Measurements from ENCODE around the gene IL17RC. TPM values are rescaled to one million over a fixed set of nuclear protein-coding genes. Genes with fewer than 3 reads are reported as not detected.

The IL17RC gene
- total RNA-seq, 6 experiments from 2014 or later: 26.3 to 33.6 (median 29.6) TPM

- H3K36me3 Mint-ChIP-seq (ENCODE audit: low read depth): no peaks in the 10 kb centered on the region
- H3K9me3 Mint-ChIP-seq: no peaks in the 10 kb centered on the region
- no peak overlapping the region for H3K27ac Mint-ChIP-seq
- peak overlapping the region; percentile 85 for H3K4me3 Mint-ChIP-seq
- H3K27me3 Mint-ChIP-seq (ENCODE audit: insufficient read depth): peaks cover 1% of the 10 kb centered on the region
- no peak for DNase-seq
- H3K4me1 Mint-ChIP-seq (ENCODE audit: low read depth): peaks cover 32% of the 10 kb centered on the region
- TF ChIP-seq CTCF (IDR thresholded peaks at IDR 0.05): no peak
These were observed 34.7 kb downstream of the IL17RC start for GRCh38 chr3:9951598-9951961.

GRCh38 chr3:9951962-9952805 lies 35.3 kb downstream of the IL17RC start, which contains the start of gene PRRT3:
Gene PRRT3, minus strand, starts transcription at chr3:9952408. Its CDS starts 2,293 bp downstream, at chr3:9950115.
- Mint-ChIP-seq H3K4me3 (peak within 1 kb of the TSS; percentile 85), H3K27me3 (ENCODE audit: insufficient read depth) (peaks cover 1% of the 10 kb centered on the region), H3K36me3 (ENCODE audit: low read depth) (no peaks in the 10 kb centered on the region), H3K4me1 (ENCODE audit: low read depth) (peaks cover 30% of the 10 kb centered on the region), H3K27ac (no peak within 1 kb of the TSS), H3K9me3 (no peaks in the 10 kb centered on the region)
- no peak for TF ChIP-seq CTCF (IDR thresholded peaks at IDR 0.05)
- DNase-seq: no peak

GRCh38 chr3:9955067-9955502 lies 38.2 kb downstream of the IL17RC start:
- Mint-ChIP-seq H3K27ac (no peak overlapping the region), H3K36me3 (ENCODE audit: low read depth) (no peaks in the 10 kb centered on the region), H3K9me3 (no peaks in the 10 kb centered on the region), H3K4me1 (ENCODE audit: low read depth) (peaks cover 27% of the 10 kb centered on the region), H3K27me3 (ENCODE audit: insufficient read depth) (no peaks in the 10 kb centered on the region; the same call in none of the 2 replicates), H3K4me3 (no peak overlapping the region)
- TF ChIP-seq CTCF (IDR thresholded peaks at IDR 0.05): no peak
- no peak for DNase-seq

GRCh38 chr3:9955611-9956352 lies 38.9 kb downstream of the IL17RC start:
- no peaks in the 10 kb centered on the region for H3K9me3 Mint-ChIP-seq
- H3K36me3 Mint-ChIP-seq (ENCODE audit: low read depth): no peaks in the 10 kb centered on the region
- no peaks in the 10 kb centered on the region; the same call in none of the 2 replicates for H3K27me3 Mint-ChIP-seq (ENCODE audit: insufficient read depth)
- H3K27ac Mint-ChIP-seq: peak overlapping the region; percentile 32
- no peak for TF ChIP-seq CTCF (IDR thresholded peaks at IDR 0.05)
- H3K4me3 Mint-ChIP-seq: no peak overlapping the region
- DNase-seq: no peak
- H3K4me1 Mint-ChIP-seq (ENCODE audit: low read depth): peaks cover 27% of the 10 kb centered on the region

- Mint-ChIP-seq H3K27ac (no peak overlapping the region), H3K36me3 (ENCODE audit: low read depth) (0 out of 2 replicates have a peak, but pooled peaks cover 3% of the 10 kb centered on the region), H3K27me3 (ENCODE audit: insufficient read depth) (no peaks in the 10 kb centered on the region; the same call in 1 of the 2 replicates), H3K9me3 (no peaks in the 10 kb centered on the region), H3K4me3 (no peak overlapping the region), H3K4me1 (ENCODE audit: low read depth) (peaks cover 20% of the 10 kb centered on the region)
- DNase-seq: no peak
- TF ChIP-seq CTCF (IDR thresholded peaks at IDR 0.05): peak; percentile 30; the same call in 1 of the 2 replicates
These were observed 40.3 kb downstream of the IL17RC start for GRCh38 chr3:9957214-9957613.

All from HFFc6 (cell line).